Epidermal melanocyte (primary cell): ENCODE results near the gene CGB1.
"Not testable (repeated sequence)": the region's sequence is repeated elsewhere in the genome, so short reads cannot be mapped to it uniquely, and the experiment has no call there.

Source experiments
- DNase-seq: peaks from one replicate; pipeline ENCODE4 v3.0.0; 2011; ENCODE audit warnings: low spot score; ENCODE audit not compliant: insufficient read length

Gene CGB1

DNA sequence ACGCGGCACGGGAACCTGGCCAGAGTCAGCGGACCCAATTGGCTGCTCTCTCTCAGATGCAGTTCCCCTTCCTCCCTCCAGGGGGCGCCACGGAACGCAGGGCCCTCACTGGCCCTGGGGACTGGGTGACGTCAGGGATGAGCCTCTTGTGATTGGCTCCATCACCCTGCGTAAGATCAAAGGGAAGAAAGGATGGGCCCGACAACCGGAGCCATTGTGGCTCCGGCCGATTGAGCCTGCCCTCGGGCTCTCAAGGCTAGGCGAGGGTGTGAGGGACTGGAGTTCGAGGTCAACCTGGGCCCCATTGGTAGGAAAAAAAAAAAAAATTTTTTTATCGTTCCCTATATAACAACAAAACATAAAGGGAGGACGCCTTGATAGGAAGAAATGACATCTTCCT is at the start of gene CGB1:
TSS of gene CGB1 (minus strand) at position 81 of the 400 bp plus-strand sequence. CDS start 184 bp downstream, outside the sequence.
- not testable (repeated sequence) for DNase-seq

- no peak for DNase-seq
Observed at GRCh38 chr19:49086296-49086695, 49.6 kb upstream of the CGB1 start.

GRCh38 chr19:49085868-49086232 is 49.2 kb upstream of the CGB1 start:
- DNase-seq = no peak

DNA sequence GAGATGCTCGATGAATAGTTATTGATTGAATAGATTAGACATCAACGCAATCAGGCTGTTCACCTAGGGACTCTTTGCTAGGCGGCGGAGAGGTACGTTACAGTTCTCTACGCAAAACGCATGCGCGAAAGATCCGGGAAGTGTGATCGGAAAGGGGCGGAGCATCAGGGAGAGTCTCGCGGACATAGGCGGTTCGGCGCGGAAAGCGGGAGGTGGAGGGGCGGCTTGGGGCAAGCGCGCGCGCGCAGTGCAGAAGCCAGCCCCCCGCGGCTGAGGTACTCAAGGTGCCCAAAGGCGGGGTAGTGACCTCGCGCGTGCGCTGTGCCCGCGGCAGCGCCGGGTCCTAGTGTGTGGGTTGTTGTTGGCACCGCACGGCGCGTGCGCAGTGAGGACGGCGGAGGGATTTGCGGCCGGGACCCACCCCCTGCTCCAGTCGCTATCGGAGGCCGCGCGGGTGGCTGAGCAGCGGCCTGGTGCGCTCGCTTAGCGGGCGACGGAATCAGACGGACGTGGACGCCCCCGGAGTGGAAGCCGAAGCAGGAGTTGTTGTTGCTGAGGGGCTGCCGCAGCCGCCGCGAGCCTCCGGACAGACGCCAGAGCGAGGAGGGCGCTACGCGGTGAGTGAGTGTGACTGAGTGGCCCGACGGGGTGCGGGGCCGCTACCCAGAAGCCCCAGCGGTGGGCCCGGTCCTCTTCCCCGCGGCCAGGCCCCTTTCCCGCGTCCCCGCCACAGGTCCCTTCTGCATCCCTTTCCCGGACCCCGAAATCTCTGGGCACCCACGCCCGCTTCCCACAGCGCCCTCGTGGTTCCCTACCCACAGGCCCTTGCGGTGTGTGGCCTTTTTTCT is 48.5 kb upstream of the CGB1 start, which contains the start of gene SNRNP70:
TSS of gene SNRNP70 (plus strand) at position 432 of the 848 bp plus-strand sequence. CDS start 964 bp downstream, outside the sequence.
- DNase-seq = peak; percentile 100

- no peak for DNase-seq
Observed at GRCh38 chr19:49084206-49085019, 47.7 kb upstream of the CGB1 start.

GRCh38 chr19:49081273-49081672 is 44.6 kb upstream of the CGB1 start:
- DNase-seq = no peak

- no peak for DNase-seq
Observed at GRCh38 chr19:49080392-49080791, 43.7 kb upstream of the CGB1 start.

DNA sequence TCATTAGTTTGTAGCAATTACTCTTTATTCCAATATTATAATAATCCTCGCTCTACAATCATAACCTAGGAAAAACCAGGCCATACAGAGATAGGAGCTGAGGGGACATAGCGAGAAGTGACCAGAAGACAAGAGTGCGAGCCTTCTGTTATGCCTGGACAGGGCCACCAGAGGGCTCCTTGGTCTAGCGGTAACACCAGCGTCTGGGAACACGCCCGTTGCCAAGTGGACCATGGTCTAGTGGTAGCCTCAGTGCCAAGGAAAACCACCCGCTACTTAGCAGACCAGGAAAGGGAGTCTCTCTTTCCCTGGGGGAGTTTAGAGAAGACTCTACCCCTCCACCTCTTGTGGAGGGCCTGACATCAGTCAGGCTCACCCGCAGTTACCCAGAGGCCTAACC is 38.2 kb upstream of the CGB1 start:
- DNase-seq = not testable (repeated sequence)

GRCh38 chr19:49073514-49074378 is 37.1 kb upstream of the CGB1 start:
- DNase-seq = peak; percentile 8

DNA sequence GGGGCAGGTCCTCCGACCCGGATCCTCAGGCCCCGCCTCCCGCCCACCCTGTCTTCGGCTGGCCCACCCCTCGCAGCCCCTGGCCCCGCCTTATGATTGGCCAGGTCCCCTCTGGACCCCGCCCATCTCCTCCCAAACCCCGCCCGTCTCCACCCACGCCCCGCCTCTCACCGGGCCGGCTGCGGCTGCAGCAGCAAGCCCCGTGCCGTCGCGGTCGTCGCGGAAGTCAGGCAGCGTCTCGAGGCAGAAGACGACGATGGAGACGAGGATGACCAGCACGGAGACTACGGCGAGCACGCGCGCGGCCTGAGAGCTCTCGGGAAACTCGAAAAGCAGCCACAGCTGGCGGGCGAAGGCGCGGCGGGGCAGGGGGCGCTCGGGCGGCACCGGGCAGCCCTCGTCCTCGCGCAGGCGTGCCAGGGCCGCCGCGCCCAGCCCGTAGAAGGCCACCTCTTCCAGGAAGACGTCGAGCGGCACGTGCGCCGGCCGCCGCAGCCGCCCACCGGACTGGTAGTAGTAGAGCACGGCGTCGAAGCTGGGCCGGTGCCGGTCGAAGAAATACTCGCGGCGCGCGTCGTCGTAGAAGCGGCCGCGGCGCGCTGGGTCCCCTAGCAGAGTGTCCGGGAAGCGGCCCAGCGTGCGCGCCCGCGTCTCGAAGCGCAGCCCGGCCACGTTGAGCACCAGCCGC is 35.3 kb upstream of the CGB1 start:
- peak; percentile 9 for DNase-seq

GRCh38 chr19:49070416-49070815 is 33.7 kb upstream of the CGB1 start:
- DNase-seq = no peak

DNA sequence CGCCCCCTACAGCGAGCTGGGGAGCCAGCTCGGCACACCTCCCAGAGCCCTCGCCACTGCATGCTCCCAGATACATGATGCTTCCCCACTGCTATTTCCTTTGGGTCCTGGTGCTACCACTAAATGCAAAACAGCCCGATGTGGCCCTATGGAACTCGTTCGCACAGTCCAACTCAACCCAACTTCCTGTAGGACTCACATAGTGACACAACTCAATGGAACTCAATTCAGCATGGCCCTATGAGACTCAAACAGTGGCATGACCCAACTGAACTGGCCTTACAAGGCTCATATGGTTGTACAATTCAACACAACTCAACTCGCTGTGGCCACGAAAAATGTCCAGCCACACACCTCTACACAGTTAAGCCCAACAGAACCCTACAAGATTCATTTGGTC is 32.3 kb upstream of the CGB1 start:
- DNase-seq = no peak

GRCh38 chr19:49067554-49067953 is 30.9 kb upstream of the CGB1 start:
- DNase-seq = peak; percentile 19

DNA sequence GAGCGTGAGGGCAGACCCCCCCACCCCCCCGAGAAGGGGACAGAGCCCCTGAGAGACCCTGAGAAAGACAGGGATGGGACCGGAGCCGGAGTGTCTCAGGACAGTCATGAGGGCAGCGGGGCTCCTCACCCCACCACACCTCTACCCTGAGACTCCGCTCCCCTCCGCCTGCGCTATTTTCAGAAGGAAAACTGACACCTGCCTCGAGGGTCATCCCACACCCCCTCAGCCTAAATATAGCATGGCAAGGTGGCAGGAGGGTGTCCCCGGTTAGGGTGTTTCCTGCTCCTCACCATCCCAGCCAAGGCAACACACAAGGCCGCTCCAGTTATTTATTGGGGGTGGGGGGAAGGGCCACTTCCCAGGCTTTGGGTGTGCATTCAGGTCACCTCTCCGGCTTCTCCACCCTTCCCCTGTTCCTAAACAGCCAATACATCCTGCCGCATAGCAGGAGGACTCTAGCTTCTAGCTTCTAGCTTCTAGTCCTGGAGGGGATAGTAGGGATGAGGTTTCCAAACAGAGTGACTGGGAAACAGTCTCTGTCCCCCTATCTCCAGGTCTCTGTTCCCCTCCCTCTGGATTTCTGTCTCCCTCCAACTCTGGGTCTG is 29.3 kb upstream of the CGB1 start:
- DNase-seq = peak; percentile 17

DNA sequence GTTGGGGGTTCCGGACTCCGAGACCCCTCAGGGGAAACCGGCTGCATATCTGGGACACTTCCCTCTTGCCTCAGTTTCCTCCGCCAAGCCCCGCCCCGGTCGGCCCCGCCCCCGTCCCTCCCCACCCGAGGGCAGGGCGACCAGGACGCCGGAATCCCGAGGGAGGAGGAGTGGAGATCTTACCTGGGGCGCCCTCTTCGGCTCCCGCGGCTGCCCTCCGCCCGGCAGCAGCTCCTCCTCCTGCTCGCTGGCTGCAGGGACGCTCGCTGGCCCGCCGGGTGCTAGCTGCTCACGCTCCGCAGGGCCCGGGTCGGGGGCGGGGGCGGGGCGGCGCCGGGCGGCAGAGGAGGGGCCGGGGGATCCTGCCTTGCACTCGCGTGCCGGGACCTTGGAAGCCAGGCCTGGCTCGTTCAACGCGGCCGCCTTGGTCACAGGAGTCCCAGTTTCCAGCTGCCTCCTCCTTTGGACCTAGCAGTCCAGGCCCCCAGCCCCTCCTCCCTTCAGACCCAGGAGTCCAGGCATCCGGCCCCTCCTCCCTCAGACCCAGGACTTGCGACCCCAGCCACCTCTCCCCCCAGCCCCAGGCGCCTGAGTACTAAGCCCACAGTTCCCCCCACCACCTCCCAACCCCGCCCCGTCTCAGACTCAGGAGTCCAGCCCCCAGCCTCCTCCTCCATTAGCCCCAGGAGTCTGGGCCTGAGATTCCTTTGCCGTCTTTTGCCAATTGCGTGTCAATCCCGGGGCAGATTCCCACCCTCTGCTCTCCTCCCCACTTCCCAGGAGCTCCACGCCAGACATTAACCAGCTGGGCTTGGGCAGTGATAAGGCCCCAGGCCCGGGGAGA is 28.3 kb upstream of the CGB1 start, which contains the start of gene NTF4:
TSS of gene NTF4 (minus strand) at position 51 of the 844 bp plus-strand sequence. CDS start 2,821 bp downstream, outside the sequence.
- peak; percentile 30 for DNase-seq

DNA sequence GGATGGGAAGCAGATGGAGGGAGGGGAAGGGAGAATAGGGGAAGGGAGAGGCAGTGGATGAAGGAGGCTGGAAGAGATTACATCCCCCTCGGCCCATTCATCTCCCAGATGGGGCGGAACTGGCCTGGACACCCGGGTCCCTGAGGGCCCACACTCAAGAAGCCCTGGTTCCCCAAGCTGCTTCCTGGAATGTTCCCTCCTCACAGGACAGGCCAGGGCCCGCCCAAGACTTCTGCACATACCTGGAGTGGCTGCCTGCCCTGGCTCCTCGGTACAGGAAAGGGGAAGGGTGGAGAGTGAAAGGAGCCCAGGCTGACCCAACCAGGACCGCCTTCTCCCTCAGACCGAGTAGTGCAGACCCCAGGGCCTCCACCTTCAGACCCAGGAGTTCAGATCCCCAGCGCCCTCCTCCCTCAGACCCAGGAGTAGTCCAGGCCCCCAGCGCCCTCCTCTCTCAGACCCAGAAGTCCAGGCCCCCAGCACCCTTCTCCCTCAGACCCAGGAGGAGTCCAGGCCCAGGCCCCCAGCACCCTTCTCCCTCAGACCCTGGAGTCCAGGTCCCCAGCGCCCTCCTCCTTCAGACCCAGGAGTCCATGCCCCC is 27.4 kb upstream of the CGB1 start:
- peak; percentile 14 for DNase-seq

GRCh38 chr19:49061445-49061844 is 24.8 kb upstream of the CGB1 start:
- peak; percentile 3 for DNase-seq

DNA sequence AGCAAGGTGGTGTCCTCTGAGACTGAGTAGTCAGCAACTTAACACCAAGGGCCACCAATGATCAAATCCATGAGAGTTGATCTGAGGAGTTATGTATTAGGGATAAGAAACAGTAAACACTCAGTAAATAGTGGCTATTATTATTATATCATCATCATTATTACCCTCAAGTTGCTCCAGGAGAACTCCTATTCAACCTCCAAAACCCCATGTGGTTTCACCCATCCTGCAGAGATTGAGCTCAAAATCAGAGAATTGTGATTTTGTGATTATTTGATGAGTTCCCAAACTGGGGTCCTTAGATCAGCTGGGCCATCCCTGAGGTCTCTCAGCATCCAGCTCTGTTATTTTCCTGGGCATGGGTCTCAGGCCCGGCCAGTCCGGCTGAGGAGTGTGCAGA is 24.3 kb upstream of the CGB1 start:
- DNase-seq = no peak

GRCh38 chr19:49059053-49059452 is 22.4 kb upstream of the CGB1 start:
- DNase-seq = peak; percentile 15
